Colonic mucosa (tissue), 4 donors: ENCODE results near the gene CELF1. TPM values are rescaled to one million over a fixed set of nuclear protein-coding genes. Genes with fewer than 3 reads are reported as not detected.

Source experiments
- DNase-seq: peaks from one replicate; pipeline ENCODE4 v3.0.0-alpha.2; 2020
- H3K27ac ChIP-seq: fragments of 200-600 bp; one replicate; pipeline ENCODE4 v1.8.0; 2021
- H3K27me3 ChIP-seq: fragments of 200-600 bp; one replicate; pipeline ENCODE4 v1.8.0; 2021
- H3K36me3 ChIP-seq: fragments of 200-600 bp; one replicate; pipeline ENCODE4 v1.8.0; 2021
- H3K4me1 ChIP-seq: fragments of 200-600 bp; one replicate; pipeline ENCODE4 v1.8.0; 2021; ENCODE audit warnings: mild to moderate bottlenecking
- H3K4me3 ChIP-seq: fragments of 200-600 bp; one replicate; pipeline ENCODE4 v1.8.0; 2021
- H3K9ac ChIP-seq, 2 donors: one replicate each; pipeline ENCODE4 v1.7.0; 2013; ENCODE audit warnings: control low read depth in 2 of 2, low read depth in 2 of 2, low read length in 2 of 2
- H3K9me3 ChIP-seq: fragments of 200-600 bp; one replicate; pipeline ENCODE4 v1.8.0; 2021
- intact Hi-C: fragments of 100-400 bp; cut with DNase I; formaldehyde crosslinking; loops from one replicate; pipeline ENCODE4 v1.14.1; 2022
- total RNA-seq, 2 donors: library from RNA; stranded (reverse); fragmentation: NEBNext Ultra II Directional in 1 of 2; extraction: Animal tissue kit (Norgen Biotek cat#: 25700) in 1 of 2; gene quantifications; one replicate each; pipeline ENCODE4 v1.2.1, GENCODE V29; 2021
- TF ChIP-seq, protein P1 (sequence below): fragments of 200-600 bp; IDR thresholded peaks from one replicate; pipeline ENCODE4 v1.8.0; 2022; ENCODE audit warnings: antibody characterized with exemption, mild to moderate bottlenecking
- donor health status: healthy.
- donor health status: DM: no; HTN: no; CAD: no.
- donor health status: DM: no; HTN: no; CAD: no.

The CELF1 gene
- total RNA-seq, 2 donors from 2014 or later, result 76.1 to 96.8 TPM

DNA sequence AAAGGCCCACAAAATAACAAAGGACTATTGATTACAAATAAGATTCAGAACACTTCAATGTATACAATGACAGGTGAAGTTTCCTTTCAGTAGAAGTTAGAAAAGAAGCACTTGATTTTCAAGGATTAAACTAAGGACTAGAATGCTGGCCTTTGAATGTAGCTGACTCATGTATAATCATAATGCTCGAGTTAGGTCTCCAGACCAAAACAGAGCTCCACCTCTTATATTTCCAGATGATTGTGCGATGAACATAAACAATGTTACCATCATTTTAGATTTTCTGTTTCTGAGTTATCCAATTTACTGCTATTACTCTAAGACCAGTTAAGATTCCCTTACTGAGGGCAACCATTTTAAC, 63.6 kb downstream of the CELF1 start:
- Histone ChIP-seq H3K36me3 (peaks cover 16% of the 10 kb centered on the region), H3K9ac (no peak overlapping the region), H3K4me3 (no peak overlapping the region), H3K27ac (no peak overlapping the region), H3K9me3 (no peaks in the 10 kb centered on the region), H3K27me3 (no peaks in the 10 kb centered on the region), H3K4me1 (no peaks in the 10 kb centered on the region)
- no peak for DNase-seq
- intact Hi-C loops, result no loop called here
- TF ChIP-seq, protein P1, sequence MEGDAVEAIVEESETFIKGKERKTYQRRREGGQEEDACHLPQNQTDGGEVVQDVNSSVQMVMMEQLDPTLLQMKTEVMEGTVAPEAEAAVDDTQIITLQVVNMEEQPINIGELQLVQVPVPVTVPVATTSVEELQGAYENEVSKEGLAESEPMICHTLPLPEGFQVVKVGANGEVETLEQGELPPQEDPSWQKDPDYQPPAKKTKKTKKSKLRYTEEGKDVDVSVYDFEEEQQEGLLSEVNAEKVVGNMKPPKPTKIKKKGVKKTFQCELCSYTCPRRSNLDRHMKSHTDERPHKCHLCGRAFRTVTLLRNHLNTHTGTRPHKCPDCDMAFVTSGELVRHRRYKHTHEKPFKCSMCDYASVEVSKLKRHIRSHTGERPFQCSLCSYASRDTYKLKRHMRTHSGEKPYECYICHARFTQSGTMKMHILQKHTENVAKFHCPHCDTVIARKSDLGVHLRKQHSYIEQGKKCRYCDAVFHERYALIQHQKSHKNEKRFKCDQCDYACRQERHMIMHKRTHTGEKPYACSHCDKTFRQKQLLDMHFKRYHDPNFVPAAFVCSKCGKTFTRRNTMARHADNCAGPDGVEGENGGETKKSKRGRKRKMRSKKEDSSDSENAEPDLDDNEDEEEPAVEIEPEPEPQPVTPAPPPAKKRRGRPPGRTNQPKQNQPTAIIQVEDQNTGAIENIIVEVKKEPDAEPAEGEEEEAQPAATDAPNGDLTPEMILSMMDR, result no peak

DNA sequence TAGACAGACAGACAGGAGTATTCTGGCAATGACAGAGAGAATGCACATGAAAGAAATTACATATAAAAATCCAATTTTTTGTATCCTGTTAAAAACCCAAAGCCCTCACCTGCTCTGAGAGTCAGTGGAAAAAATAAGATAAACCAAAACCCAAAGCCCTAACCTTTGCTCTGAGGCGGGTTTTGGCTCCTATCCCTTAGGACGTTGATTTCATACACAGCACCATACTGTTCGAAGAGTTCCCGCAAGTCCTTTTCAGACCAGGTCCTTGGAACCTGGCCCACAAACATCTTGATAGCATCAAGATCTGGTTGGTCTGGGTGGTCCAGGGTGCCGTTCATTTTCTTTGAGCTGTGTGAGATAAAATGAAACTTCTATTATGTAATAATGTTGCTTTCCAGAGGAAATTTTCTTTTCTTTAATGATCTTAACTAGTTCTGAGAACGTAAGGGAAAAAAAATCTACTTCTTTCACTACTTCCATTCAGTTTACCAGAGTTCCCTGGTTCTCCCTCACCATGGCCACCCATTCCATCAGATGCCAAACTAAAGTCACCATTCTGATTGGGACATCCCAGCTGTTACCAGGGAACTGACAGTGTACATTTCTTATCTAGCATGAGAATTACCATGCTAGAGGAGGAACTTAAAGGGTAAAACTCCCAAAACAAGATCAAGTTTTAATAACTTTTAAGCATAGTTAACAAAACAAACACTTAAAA, 64.1 kb downstream of the CELF1 start:
- Histone ChIP-seq H3K4me1 (no peaks in the 10 kb centered on the region), H3K27ac (no peak overlapping the region), H3K9me3 (no peaks in the 10 kb centered on the region), H3K4me3 (no peak overlapping the region), H3K36me3 (peaks cover 16% of the 10 kb centered on the region), H3K9ac (no peak overlapping the region), H3K27me3 (no peaks in the 10 kb centered on the region)
- TF ChIP-seq, protein P1, result no peak
- intact Hi-C loops, result no loop called here
- DNase-seq, result peak; percentile 52

DNA sequence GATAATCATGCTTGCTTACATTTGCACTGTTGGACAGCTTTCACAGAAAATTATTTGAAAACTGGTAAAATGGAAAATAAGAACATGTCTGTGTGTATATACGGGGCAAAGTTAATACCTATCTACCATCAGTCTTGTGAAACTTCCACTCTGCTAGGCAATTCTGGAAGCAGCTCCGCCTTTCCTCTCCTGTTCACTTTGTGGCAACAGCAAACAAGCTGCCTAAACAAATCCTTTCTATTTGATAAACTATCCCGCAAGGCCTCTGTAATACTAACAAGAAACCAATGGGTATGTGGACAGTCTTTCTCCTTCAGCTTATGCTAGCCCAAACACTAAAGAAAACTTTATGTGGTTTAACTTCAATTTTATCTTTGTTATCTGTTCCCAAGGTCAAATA, 64.8 kb downstream of the CELF1 start:
- no peak for DNase-seq
- Histone ChIP-seq H3K9me3 (no peaks in the 10 kb centered on the region), H3K27me3 (no peaks in the 10 kb centered on the region), H3K36me3 (peaks cover 22% of the 10 kb centered on the region), H3K9ac (peak overlapping the region in 1 of 2 donors; percentile 29), H3K4me3 (no peak overlapping the region), H3K27ac (no peak overlapping the region), H3K4me1 (no peaks in the 10 kb centered on the region)
- TF ChIP-seq, protein P1, result no peak
- intact Hi-C loops, result no loop called here

DNA sequence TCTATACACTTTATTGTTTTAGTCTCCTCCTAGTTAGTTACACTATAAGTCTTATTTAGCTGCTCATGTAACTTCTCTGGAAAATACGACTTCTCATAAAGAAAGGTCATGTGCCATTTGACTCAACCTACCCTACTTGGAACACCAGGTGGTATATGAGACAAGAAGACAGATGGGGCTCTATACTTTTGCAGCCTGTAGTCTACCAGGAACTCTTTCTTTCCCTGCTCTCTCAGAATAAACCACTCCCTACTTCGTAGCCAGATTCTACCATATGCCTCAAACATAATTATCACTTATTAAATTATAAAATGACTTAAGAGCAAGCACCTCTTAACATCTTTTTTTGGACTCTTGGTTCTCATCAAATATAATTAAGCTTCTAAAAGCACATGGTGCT, 65.5 kb downstream of the CELF1 start:
- Histone ChIP-seq H3K4me3 (no peak overlapping the region), H3K9me3 (no peaks in the 10 kb centered on the region), H3K9ac (no peak overlapping the region), H3K36me3 (peaks cover 26% of the 10 kb centered on the region), H3K27ac (no peak overlapping the region), H3K27me3 (no peaks in the 10 kb centered on the region), H3K4me1 (no peaks in the 10 kb centered on the region)
- no peak for DNase-seq
- TF ChIP-seq, protein P1, result no peak
- intact Hi-C loops, result no loop called here

DNA sequence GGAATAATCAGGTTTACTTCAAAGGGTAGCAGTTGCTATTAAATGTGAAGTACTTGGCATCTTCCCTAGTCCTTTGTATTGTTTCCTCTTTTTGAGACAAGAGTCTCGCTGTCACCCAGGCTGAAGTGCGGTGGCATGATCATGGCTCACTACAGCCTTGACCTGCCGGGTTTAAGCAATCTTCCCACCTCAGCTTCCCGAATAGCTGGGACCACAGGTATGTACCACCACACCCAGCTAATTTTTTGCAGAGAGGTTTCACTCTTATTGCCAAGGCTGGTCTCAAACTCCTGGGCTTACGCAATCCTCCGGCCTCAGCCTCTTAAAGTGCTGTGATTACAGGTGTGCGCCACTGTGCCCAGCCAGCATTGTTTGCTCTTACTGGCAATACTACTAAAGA, 67.8 kb downstream of the CELF1 start:
- Histone ChIP-seq H3K9me3 (no peaks in the 10 kb centered on the region), H3K36me3 (peaks cover 39% of the 10 kb centered on the region), H3K27ac (no peak overlapping the region), H3K4me1 (no peaks in the 10 kb centered on the region), H3K4me3 (no peak overlapping the region), H3K9ac (no peak overlapping the region), H3K27me3 (no peaks in the 10 kb centered on the region)
- intact Hi-C loops, result no loop called here
- TF ChIP-seq, protein P1, result no peak
- no peak for DNase-seq
